ENCODE measurements around the gene TMEM132A.
A peak's percentile ranks its signal among the peaks of the same experiment; 100 is the strongest.

TMEM132A gene

GRCh38 chr11:60923326-60923725, 934 bp upstream of the TMEM132A start:
- no peak for DNase-seq

- DNase-seq: no peak
Measured at GRCh38 chr11:60923800-60924109, 505 bp upstream of the TMEM132A start.

- DNase-seq: no peak
Measured at GRCh38 chr11:60924906-60925853, 920 bp downstream of the TMEM132A start.

GRCh38 chr11:60925868-60926267, 1.6 kb downstream of the TMEM132A start:
- DNase-seq: peak; percentile 91 to 92 (median 91)

- no peak for DNase-seq
Measured at GRCh38 chr11:60926500-60926899, 2.2 kb downstream of the TMEM132A start.

- no peak for DNase-seq
Measured at GRCh38 chr11:60927061-60927592, 2.9 kb downstream of the TMEM132A start.

- no peak for DNase-seq
Measured at GRCh38 chr11:60927600-60927999, 3.3 kb downstream of the TMEM132A start.

GRCh38 chr11:60928563-60929001, 4.3 kb downstream of the TMEM132A start:
- DNase-seq: no peak

- no peak for DNase-seq
Measured at GRCh38 chr11:60929764-60930163, 5.5 kb downstream of the TMEM132A start.

GRCh38 chr11:60930394-60930793, 6.1 kb downstream of the TMEM132A start:
- no peak for DNase-seq

GRCh38 chr11:60931917-60932316, 7.7 kb downstream of the TMEM132A start:
- no peak for DNase-seq

- DNase-seq: peak in 1 of 3 donors; percentile 9
Measured at GRCh38 chr11:60932605-60933356, 8.5 kb downstream of the TMEM132A start.

GRCh38 chr11:60933416-60934123, 9.3 kb downstream of the TMEM132A start:
- no peak for DNase-seq

GRCh38 chr11:60934124-60934789, 10.0 kb downstream of the TMEM132A start:
- no peak for DNase-seq

- no peak for DNase-seq
Measured at GRCh38 chr11:60934790-60935605, 10.7 kb downstream of the TMEM132A start.

GRCh38 chr11:60935676-60936442, 11.6 kb downstream of the TMEM132A start:
- DNase-seq: no peak

- DNase-seq: no peak
Measured at GRCh38 chr11:60936467-60937143, 12.3 kb downstream of the TMEM132A start.

- no peak for DNase-seq
Measured at GRCh38 chr11:60937144-60937527, 12.9 kb downstream of the TMEM132A start.

- no peak for DNase-seq
Measured at GRCh38 chr11:60937811-60938210, 13.6 kb downstream of the TMEM132A start.

GRCh38 chr11:60938500-60938899, 14.2 kb downstream of the TMEM132A start:
- DNase-seq: no peak
